ENCODE measurements around the gene NDUFAF2. TPM values are rescaled to one million over a fixed set of nuclear protein-coding genes. Genes with fewer than 3 reads are reported as not detected.

The NDUFAF2 gene
- total and polyA plus RNA-seq, 2 of the 13 experiments (the other 11 are each of a cell fraction or from before 2014, with no cell fraction given) = 34.0 to 78.4 TPM

DNA sequence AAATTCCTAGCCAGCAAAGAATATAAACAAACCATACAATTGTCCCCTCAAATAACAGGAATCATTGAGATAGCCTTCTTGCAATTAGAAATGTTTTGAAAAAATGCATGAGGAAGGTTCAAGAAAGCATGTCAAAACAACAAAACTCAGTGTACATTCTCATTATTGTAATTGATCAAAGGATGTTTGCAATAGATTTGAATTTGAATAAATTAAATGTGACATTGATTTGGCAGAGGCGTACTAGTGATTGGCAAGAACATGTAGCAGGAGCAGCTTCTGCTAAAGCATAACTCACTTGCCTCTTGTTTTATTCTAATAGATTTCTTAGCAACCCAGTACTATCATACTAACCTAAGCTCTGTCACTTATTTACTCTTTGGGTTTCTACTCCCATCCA, 197.4 kb downstream of the NDUFAF2 start:
- TF ChIP-seq ZNF121 (CRISPR knock-in tag; IDR thresholded peaks at IDR 0.05) (no peak), ZHX1 (CRISPR knock-in tag; IDR thresholded peaks at IDR 0.05; ENCODE audit: low read depth) (no peak), ZFP1 (CRISPR knock-in tag; IDR thresholded peaks at IDR 0.05) (no peak), RBAK (CRISPR knock-in tag; IDR thresholded peaks at IDR 0.05) (no peak)
- TF ChIP-seq, protein P1, sequence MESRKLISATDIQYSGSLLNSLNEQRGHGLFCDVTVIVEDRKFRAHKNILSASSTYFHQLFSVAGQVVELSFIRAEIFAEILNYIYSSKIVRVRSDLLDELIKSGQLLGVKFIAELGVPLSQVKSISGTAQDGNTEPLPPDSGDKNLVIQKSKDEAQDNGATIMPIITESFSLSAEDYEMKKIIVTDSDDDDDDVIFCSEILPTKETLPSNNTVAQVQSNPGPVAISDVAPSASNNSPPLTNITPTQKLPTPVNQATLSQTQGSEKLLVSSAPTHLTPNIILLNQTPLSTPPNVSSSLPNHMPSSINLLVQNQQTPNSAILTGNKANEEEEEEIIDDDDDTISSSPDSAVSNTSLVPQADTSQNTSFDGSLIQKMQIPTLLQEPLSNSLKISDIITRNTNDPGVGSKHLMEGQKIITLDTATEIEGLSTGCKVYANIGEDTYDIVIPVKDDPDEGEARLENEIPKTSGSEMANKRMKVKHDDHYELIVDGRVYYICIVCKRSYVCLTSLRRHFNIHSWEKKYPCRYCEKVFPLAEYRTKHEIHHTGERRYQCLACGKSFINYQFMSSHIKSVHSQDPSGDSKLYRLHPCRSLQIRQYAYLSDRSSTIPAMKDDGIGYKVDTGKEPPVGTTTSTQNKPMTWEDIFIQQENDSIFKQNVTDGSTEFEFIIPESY (CRISPR knock-in tag; IDR thresholded peaks at IDR 0.05) = no peak
- FAIRE-seq (no peak), ATAC-seq (no peak), DNase-seq (ENCODE audit: low spot score) (no peak)
- H4K20me1 ChIP-seq (ENCODE audit: insufficient read depth, low read length) = no peaks in the 10 kb centered on the region
- H3K4me1 ChIP-seq (ENCODE audit: insufficient read depth, low read length) = no peaks in the 10 kb centered on the region
- H3K4me3 ChIP-seq (replicated peaks in 1 of 3; ENCODE audit: insufficient read depth in 1 of 3, low read depth in 2 of 3, low read length in 3 of 3) = no peak overlapping the region
- no TSS peak for BruUV-seq (replicated peaks)
- in situ Hi-C loops (cut with HindIII; ENCODE audit: extremely low pct_ligation_motif_present, low pct_unique_long_range_greater_than_20kb) = no loop called here
- H3K79me2 ChIP-seq (ENCODE audit: insufficient read depth, low read length) = no peaks in the 10 kb centered on the region
- no peak overlapping the region for H2AFZ ChIP-seq (ENCODE audit: low read length)
- CTCF ChIA-PET (ENCODE audit: low intra/inter-chr PET ratio, low total read pairs) = no interaction called here
- H3K4me2 ChIP-seq (ENCODE audit: low read depth, low read length) = no peak overlapping the region
- POLR2A ChIA-PET = no interaction called here
- intact Hi-C loops (cut with micrococcal nuclease; ENCODE audit: unreplicated experiment) = no loop called here
- H3K27me3 ChIP-seq (ENCODE audit: control insufficient read depth in 1 of 2, insufficient read depth in 2 of 2, low read length in 2 of 2) = no peaks in the 10 kb centered on the region
- no peaks in the 10 kb centered on the region for H3K9me3 ChIP-seq (ENCODE audit: low read length)
- 96% methylated on average over 1 of the region's 1 CpG for WGBS (ENCODE audit: low lambda C conversion rate)
- H3K36me3 ChIP-seq (replicated peaks in 1 of 2; ENCODE audit: control insufficient read depth in 1 of 2, insufficient read depth in 2 of 2, low read length in 2 of 2) = no peaks in the 10 kb centered on the region
- H3K27ac ChIP-seq (ENCODE audit: extremely low read length, insufficient read depth, low read length) = no peak overlapping the region
- no peak overlapping the region for H3K9ac ChIP-seq (ENCODE audit: insufficient read depth, low read depth, low read length)
